HAP-1 (cell line): Measurements from ENCODE around the gene PARD6G.
"Not testable (repeated sequence)": the region's sequence is repeated elsewhere in the genome, so short reads cannot be mapped to it uniquely, and the experiment has no call there.

Experiments used
- DNase-seq, 2 experiments: peaks; one replicate each; pipeline ENCODE4 v3.0.0-alpha.2; 2016 to 2020; ENCODE audit warnings: low spot score in 2 of 2
- H3K27me3 ChIP-seq: fragments of 250-450 bp; sonication (Bioruptor Pico); 2 replicates; pipeline ENCODE4 v1.5.1; 2020; ENCODE audit warnings: low read depth, mild to moderate bottlenecking, moderate library complexity
- H3K36me3 ChIP-seq: fragments of 250-450 bp; sonication (Bioruptor Pico); replicated peaks from 2 replicates; pipeline ENCODE4 v1.5.1; 2020; ENCODE audit warnings: mild to moderate bottlenecking
- H3K4me1 ChIP-seq: fragments of 250-450 bp; sonication (Bioruptor Pico); 2 replicates; pipeline ENCODE4 v1.5.1; 2020; ENCODE audit warnings: mild to moderate bottlenecking
- H3K4me3 ChIP-seq: fragments of 250-450 bp; sonication (Bioruptor Pico); 2 replicates; pipeline ENCODE4 v1.5.1; 2020; ENCODE audit warnings: mild to moderate bottlenecking, moderate library complexity
- H3K9me3 ChIP-seq: fragments of 250-450 bp; sonication (Bioruptor Pico); 2 replicates; pipeline ENCODE4 v1.5.1; 2020; ENCODE audit warnings: mild to moderate bottlenecking, moderate library complexity
- in situ Hi-C: fragments of 300-500 bp; cut with MboI; formaldehyde crosslinking; loops from 3 replicates; pipeline ENCODE4 v1.14.3; 2020; ENCODE audit warnings: low sequenced_read_pairs, inconsistent platforms, mixed read lengths

The PARD6G gene

DNA sequence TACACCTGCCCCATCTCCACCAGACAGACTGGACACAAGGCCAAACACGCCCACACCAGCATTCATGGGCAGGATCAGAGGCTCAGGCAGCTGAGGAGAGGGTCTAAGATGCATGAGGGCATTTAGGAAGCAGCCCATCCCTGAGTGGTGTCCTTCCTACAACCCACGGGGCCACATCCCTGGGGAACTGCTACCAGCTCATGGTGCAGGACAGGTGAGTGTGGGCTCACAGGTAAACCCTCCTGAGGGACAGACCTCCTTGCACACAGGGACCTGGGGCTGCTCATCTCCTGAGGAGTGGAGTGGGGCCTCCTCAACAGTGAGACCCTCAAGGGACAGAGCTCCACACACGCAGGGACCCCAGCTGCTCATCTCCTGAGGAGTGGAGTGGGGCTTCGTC is 14.6 kb downstream of the PARD6G start:
- Histone ChIP-seq H3K36me3 (no peaks in the 10 kb centered on the region), H3K27me3 (no peaks in the 10 kb centered on the region), H3K4me3 (no peak overlapping the region), H3K4me1 (no peaks in the 10 kb centered on the region), H3K9me3 (no peaks in the 10 kb centered on the region)
- in situ Hi-C loops, result no loop called here
- no peak for DNase-seq

- Histone ChIP-seq H3K27me3 (no peaks in the 10 kb centered on the region), H3K4me3 (no peak overlapping the region), H3K36me3 (no peaks in the 10 kb centered on the region), H3K4me1 (no peaks in the 10 kb centered on the region), H3K9me3 (no peaks in the 10 kb centered on the region)
- DNase-seq, result no peak
- in situ Hi-C loops, result no loop called here
These were observed 15.3 kb downstream of the PARD6G start for GRCh38 chr18:80232030-80232429.

DNA sequence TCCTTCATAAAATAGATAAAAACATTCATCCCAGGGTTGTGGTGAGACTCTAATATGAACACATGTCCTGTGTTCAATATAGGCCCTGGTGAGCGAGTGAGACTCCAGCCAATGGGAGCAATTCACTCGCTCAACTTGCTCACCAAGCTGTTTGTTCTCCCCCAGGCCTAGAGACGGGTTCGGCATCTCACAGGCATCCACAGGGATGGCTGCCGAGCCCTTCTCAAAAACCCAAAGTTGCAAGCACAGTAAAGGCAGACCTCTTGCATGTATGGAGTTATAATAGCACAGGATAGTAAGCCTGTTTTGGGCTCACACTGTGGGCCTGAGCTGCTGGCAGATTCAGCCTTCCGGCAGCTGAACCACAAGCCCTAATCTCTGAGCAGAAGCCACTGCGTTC is 15.7 kb downstream of the PARD6G start:
- in situ Hi-C loops, result no loop called here
- H3K27me3 ChIP-seq, result no peaks in the 10 kb centered on the region
- no peaks in the 10 kb centered on the region for H3K4me1 ChIP-seq
- no peak overlapping the region for H3K4me3 ChIP-seq
- no peak for DNase-seq
- H3K36me3 ChIP-seq, result no peaks in the 10 kb centered on the region
- no peaks in the 10 kb centered on the region for H3K9me3 ChIP-seq

- DNase-seq, result no peak
- Histone ChIP-seq H3K4me3 (no peak overlapping the region), H3K9me3 (no peaks in the 10 kb centered on the region), H3K36me3 (no peaks in the 10 kb centered on the region), H3K27me3 (no peaks in the 10 kb centered on the region), H3K4me1 (no peaks in the 10 kb centered on the region)
- in situ Hi-C loops, result no loop called here
These were observed 16.2 kb downstream of the PARD6G start for GRCh38 chr18:80231151-80231550.

DNA sequence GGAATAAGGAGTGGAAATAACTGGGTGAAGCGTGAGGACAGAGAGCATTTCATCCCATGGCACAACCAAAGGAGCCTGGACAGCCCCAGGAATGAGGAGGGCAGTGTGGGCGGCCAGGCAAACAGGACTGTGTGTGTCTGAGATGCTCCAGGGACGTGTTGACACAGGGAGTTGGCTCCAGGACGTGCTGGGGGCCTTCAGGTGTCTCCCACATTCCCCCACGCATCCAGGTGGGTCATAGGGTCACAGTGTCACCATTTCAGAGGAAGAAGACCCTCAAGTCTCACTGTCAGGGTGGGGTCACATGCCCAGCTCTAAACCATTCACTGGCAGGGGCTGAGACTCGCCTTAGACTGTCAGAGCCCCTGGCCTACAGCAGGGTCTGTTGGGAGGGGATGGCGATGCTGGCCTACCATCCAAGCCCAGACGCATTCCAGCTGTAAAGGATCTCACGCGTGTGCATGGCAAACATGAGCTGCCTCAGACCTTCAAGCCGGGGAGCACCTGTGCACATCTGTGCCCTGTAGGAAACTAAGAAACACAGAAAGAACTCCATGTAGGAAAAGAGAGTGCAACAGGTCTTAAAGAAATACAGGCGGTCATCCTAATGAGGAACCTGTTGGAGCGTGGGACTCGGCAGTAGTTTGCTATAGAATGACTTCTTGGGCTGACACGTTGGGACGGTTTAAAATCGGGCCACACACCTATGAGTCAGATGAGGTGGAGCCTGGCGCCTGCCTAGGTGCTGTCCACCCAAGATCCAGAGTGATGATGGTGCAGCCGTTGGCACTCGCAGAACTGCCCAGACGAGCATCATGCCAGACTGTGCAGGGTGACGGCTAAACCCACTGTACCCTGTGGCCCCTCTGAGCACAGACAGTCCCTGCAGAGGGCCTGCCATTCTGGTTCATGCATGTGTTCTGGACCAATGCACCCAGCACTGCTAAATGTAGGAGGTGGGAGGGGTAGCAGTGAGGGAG is 17.3 kb downstream of the PARD6G start:
- no peaks in the 10 kb centered on the region for H3K4me1 ChIP-seq
- no peaks in the 10 kb centered on the region for H3K9me3 ChIP-seq
- no peak for DNase-seq
- H3K36me3 ChIP-seq, result no peaks in the 10 kb centered on the region
- in situ Hi-C loops, result no loop called here
- H3K4me3 ChIP-seq, result no peak overlapping the region
- H3K27me3 ChIP-seq, result no peaks in the 10 kb centered on the region

GRCh38 chr18:80229363-80229762 is 18.0 kb downstream of the PARD6G start:
- DNase-seq, result no peak
- H3K36me3 ChIP-seq, result no peaks in the 10 kb centered on the region
- in situ Hi-C loops, result no loop called here
- H3K9me3 ChIP-seq, result no peaks in the 10 kb centered on the region
- H3K4me1 ChIP-seq, result no peaks in the 10 kb centered on the region
- H3K27me3 ChIP-seq, result no peaks in the 10 kb centered on the region
- H3K4me3 ChIP-seq, result no peak overlapping the region

- H3K4me1 ChIP-seq, result no peaks in the 10 kb centered on the region
- in situ Hi-C loops, result no loop called here
- H3K36me3 ChIP-seq, result no peaks in the 10 kb centered on the region
- H3K27me3 ChIP-seq, result no peaks in the 10 kb centered on the region
- DNase-seq, result no peak
- H3K4me3 ChIP-seq, result no peak overlapping the region
- no peaks in the 10 kb centered on the region for H3K9me3 ChIP-seq
These were observed 19.1 kb downstream of the PARD6G start for GRCh38 chr18:80228051-80228848.

- no peak overlapping the region for H3K4me3 ChIP-seq
- H3K9me3 ChIP-seq, result no peaks in the 10 kb centered on the region
- no peaks in the 10 kb centered on the region for H3K36me3 ChIP-seq
- no peaks in the 10 kb centered on the region for H3K27me3 ChIP-seq
- no peak for DNase-seq
- H3K4me1 ChIP-seq, result no peaks in the 10 kb centered on the region
- in situ Hi-C loops, result no loop called here
These were observed 19.8 kb downstream of the PARD6G start for GRCh38 chr18:80227472-80227871.

DNA sequence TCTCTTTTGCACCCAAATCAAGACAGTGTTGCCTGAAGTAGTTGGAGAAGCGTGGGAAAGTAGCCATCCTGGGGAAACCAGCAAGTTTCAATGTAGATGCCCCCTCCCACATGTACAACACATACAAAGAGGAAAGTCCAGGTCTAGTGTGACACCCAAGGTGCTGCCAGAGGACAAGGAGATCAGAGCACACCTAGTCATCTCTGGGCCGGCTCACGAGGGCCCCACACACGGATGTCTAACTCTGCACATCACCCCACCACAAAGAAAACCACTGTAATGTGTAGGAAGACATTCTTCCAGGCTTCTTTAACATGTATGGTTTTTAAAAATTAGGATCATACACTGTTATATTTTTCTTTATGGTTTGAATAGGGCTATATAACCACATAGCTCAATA is 21.6 kb downstream of the PARD6G start:
- Histone ChIP-seq H3K9me3 (no peaks in the 10 kb centered on the region), H3K36me3 (no peaks in the 10 kb centered on the region), H3K4me3 (no peak overlapping the region), H3K4me1 (no peaks in the 10 kb centered on the region), H3K27me3 (no peaks in the 10 kb centered on the region)
- no peak for DNase-seq
- in situ Hi-C loops, result no loop called here

DNA sequence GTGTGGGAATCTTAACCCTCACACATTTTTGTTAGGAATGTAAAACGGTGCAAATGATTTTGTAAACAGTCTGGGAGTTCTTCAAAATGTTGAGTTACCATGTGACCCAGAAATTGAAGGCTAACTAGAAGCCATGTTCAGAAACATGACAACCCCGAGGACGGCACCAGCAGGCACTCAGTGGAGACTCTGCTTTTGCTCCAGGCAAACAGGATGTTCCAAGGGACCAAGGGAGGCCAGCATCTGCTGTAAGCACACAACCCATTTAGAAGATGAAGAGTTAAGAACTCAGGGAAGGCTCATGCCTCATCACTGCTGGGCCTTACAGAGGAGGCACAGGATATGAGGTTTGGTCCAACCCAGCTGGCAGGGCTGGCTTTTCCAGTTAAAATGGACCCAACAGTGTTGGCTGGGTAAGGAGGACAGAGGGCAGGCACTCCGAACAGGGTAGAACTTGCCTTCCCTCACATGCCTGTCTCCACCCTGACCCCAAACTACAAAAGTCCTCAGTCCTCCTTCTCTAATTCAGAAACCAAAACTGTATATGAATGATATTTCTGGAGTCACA is 23.6 kb downstream of the PARD6G start:
- Histone ChIP-seq H3K4me1 (no peaks in the 10 kb centered on the region), H3K9me3 (no peaks in the 10 kb centered on the region), H3K4me3 (no peak overlapping the region), H3K36me3 (no peaks in the 10 kb centered on the region), H3K27me3 (no peaks in the 10 kb centered on the region)
- in situ Hi-C loops, result no loop called here
- DNase-seq, result no peak

DNA sequence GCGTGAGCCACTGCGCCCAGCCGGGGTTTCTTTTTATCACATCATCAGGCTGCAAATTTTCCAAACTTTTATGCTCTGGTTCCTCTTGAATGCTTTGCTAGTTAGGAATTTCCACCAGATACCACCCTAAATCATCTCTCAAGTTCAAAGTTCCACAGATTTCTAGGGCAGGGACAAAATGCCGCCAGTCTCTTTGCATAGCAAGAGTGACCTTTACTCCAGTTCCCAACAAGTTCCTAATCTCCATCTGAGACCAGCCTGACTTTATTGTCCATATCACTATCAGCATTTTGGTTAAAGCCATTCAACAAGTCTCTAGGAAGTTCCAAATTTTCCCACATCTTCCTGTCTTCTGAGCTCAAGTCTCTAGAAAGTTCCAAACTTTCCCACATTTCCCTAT is 27.8 kb downstream of the PARD6G start:
- H3K27me3 ChIP-seq, in situ Hi-C loops: not testable (repeated sequence)

GRCh38 chr18:80218341-80219227 is 28.7 kb downstream of the PARD6G start:
- H3K9me3 ChIP-seq, result no peaks in the 10 kb centered on the region
- no peak overlapping the region for H3K4me3 ChIP-seq
- no peaks in the 10 kb centered on the region for H3K27me3 ChIP-seq
- in situ Hi-C loops, result no loop called here
- no peak for DNase-seq
- H3K4me1 ChIP-seq, result no peaks in the 10 kb centered on the region
- H3K36me3 ChIP-seq, result no peaks in the 10 kb centered on the region

More for the DNA sequence above, 27.8 kb downstream of the PARD6G start:
- not testable (repeated sequence) for H3K9me3 ChIP-seq, H3K4me1 ChIP-seq, H3K4me3 ChIP-seq, DNase-seq, H3K36me3 ChIP-seq

GRCh38 chr18:80213182-80213581 is 34.1 kb downstream of the PARD6G start:
- in situ Hi-C loops, result no loop called here
- DNase-seq, result no peak
- Histone ChIP-seq H3K27me3 (no peaks in the 10 kb centered on the region), H3K36me3 (no peaks in the 10 kb centered on the region), H3K4me3 (no peak overlapping the region), H3K4me1 (peaks cover 8% of the 10 kb centered on the region; the same call in 1 of the 2 replicates), H3K9me3 (no peaks in the 10 kb centered on the region)
